ENCODE data around the gene SLC16A6.

The SLC16A6 gene

DNA sequence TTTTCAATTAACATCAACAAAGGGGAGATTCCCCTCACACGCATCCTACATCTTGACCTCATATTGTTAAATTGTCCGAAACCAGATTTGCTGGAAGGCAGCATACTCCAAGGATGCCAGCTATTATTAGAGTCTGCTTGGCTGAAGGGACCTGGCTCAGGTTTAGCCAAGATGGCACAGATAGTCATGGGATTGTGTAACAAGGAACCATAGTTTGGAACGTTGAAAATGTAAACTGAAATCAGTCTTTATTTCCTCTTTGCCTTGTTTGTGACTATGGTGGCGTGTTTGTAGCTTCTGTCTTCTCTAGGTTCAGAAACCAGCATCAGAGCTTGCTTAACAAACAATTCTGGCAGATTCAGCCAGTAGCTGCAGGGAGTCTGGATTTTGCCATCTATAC lies 6.3 kb upstream of the SLC16A6 start:
- H3K36me3 ChIP-seq (ENCODE audit: control insufficient read depth, insufficient read depth, low read length): no peaks in the 10 kb centered on the region
- H3K27ac ChIP-seq (ENCODE audit: low read depth, low read length): no peak overlapping the region
- no peak overlapping the region for H3K9ac ChIP-seq (ENCODE audit: low read depth, low read length)
- H3K4me1 ChIP-seq (ENCODE audit: control insufficient read depth, insufficient read depth, low read length): peaks cover 54% of the 10 kb centered on the region
- peaks cover 14% of the 10 kb centered on the region for H3K27me3 ChIP-seq (ENCODE audit: control insufficient read depth, insufficient read depth, low read length)
- H3K4me3 ChIP-seq (ENCODE audit: low read depth, low read length): no peak overlapping the region
- H3K9me3 ChIP-seq (ENCODE audit: control insufficient read depth, insufficient read depth, low read length): no peaks in the 10 kb centered on the region

DNA sequence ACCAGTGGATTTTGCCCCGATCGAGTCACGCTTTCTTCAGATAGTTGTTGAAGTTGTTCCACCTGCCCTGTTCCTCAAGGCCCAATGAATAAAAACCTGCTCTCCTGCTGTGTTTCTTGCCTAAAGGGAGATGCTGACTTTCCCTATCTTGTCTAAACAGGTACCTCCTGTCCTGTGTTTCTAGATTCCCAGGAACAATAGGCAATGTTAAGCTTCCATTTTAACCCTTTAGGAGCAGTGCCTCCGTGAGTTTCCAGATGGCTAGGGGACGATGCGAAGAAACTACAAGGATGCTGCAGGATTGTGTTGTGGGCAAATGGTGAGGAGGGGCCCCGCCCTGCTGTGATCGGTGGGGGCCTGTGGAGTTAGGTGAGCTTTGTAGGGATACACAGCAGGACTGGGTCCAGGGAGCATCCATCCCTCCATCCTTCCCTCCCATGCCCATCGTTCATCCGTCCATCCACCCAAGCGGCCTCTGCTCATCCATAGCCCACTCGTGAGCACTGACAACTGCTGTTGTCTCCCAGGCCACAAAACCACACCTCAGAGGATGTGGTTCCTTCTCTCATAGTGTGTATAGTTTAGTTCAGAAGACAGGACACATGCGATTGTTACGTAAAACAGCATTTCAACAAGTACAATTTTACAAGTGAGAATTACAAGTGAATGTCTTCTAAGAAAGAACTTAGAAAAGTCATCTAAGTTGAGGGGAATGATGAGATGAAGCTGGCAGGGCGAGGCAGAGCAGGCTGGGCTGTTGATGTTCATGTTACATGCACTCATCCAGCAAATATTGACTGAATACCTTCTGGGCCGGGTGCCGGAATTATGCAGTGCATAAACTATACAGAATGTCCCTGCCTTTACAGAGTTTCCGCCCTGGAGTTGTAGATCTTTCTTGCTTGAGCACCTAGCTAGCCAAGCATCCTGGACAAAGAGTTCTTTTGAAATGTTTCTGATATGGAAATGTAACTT lies 5.6 kb upstream of the SLC16A6 start:
- no peak overlapping the region for H3K4me3 ChIP-seq (ENCODE audit: low read depth, low read length)
- H3K9ac ChIP-seq (ENCODE audit: low read depth, low read length): no peak overlapping the region
- H3K4me1 ChIP-seq (ENCODE audit: control insufficient read depth, insufficient read depth, low read length): peaks cover 48% of the 10 kb centered on the region
- peaks cover 14% of the 10 kb centered on the region for H3K27me3 ChIP-seq (ENCODE audit: control insufficient read depth, insufficient read depth, low read length)
- no peaks in the 10 kb centered on the region for H3K9me3 ChIP-seq (ENCODE audit: control insufficient read depth, insufficient read depth, low read length)
- H3K27ac ChIP-seq (ENCODE audit: low read depth, low read length): no peak overlapping the region
- H3K36me3 ChIP-seq (ENCODE audit: control insufficient read depth, insufficient read depth, low read length): no peaks in the 10 kb centered on the region

DNA sequence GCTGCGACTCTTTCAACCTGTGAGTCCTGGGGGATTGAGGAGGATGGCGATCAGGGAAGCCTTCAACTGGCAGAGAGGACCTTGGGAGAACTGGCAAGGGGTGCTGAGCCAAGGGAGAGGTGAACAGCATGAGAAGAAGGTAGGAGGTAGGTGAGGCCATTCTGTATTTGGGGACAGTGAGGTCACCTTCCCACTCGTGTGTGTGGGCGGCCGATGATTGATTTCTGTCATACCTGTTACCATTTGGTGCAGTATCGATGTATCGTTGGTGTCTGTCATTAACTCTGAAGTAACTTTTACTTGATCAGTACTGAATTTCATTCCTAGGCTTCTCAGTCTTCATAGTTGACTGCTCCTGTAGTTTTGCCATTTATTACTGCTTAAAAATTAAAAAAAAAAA lies 4.2 kb upstream of the SLC16A6 start:
- no peak overlapping the region for H3K4me3 ChIP-seq (ENCODE audit: low read depth, low read length)
- no peaks in the 10 kb centered on the region for H3K9me3 ChIP-seq (ENCODE audit: control insufficient read depth, insufficient read depth, low read length)
- peaks cover 45% of the 10 kb centered on the region for H3K4me1 ChIP-seq (ENCODE audit: control insufficient read depth, insufficient read depth, low read length)
- no peaks in the 10 kb centered on the region for H3K36me3 ChIP-seq (ENCODE audit: control insufficient read depth, insufficient read depth, low read length)
- peaks cover 23% of the 10 kb centered on the region for H3K27me3 ChIP-seq (ENCODE audit: control insufficient read depth, insufficient read depth, low read length)
- H3K27ac ChIP-seq (ENCODE audit: low read depth, low read length): no peak overlapping the region
- no peak overlapping the region for H3K9ac ChIP-seq (ENCODE audit: low read depth, low read length)

DNA sequence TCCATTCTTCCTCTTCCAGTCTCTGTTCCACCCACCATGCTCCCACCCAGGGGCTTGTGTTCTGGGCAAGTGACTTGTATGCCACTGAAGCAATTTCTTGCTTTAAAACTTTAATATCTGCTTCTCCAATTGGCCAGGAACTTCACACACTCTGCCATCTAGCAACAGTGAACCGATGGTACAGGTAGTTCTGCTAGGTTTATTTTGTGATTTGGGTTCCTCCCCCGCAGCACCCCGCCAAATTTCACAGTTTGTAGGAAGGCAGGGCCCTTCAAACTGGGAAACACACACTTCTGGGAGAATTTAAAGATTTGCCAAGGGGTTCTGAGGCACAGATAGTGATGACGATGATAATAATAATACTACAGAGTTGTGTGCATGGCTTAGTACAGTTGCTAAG lies 3.7 kb upstream of the SLC16A6 start:
- Histone ChIP-seq H3K9me3 (ENCODE audit: control insufficient read depth, insufficient read depth, low read length) (no peaks in the 10 kb centered on the region), H3K9ac (ENCODE audit: low read depth, low read length) (no peak overlapping the region), H3K36me3 (ENCODE audit: control insufficient read depth, insufficient read depth, low read length) (no peaks in the 10 kb centered on the region), H3K27ac (ENCODE audit: low read depth, low read length) (peak overlapping the region; percentile 78), H3K4me3 (ENCODE audit: low read depth, low read length) (0 out of 2 replicates have a peak overlapping the region, but pooled peaks have one; percentile 10), H3K27me3 (ENCODE audit: control insufficient read depth, insufficient read depth, low read length) (peaks cover 27% of the 10 kb centered on the region), H3K4me1 (ENCODE audit: control insufficient read depth, insufficient read depth, low read length) (peaks cover 49% of the 10 kb centered on the region)

DNA sequence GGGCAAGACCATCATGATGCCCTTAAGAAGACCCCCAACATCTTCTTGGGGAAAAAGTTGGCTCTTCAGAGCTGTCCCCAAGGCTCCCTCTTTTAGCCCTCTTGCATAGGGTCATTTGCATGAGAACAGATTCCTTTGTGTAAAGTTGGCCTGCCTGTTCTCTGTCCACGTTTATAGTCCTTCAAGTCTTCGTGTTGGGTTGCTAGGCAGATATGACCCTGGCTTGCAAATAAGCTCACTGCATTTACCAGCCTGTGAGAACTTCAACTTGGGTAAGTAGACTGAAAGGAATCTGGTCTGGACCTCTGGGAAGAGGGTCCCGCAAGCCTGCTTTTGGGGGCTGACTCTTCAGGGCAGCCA lies 3.2 kb upstream of the SLC16A6 start:
- H3K9me3 ChIP-seq (ENCODE audit: control insufficient read depth, insufficient read depth, low read length): no peaks in the 10 kb centered on the region
- H3K36me3 ChIP-seq (ENCODE audit: control insufficient read depth, insufficient read depth, low read length): no peaks in the 10 kb centered on the region
- H3K4me1 ChIP-seq (ENCODE audit: control insufficient read depth, insufficient read depth, low read length): peaks cover 54% of the 10 kb centered on the region
- H3K27ac ChIP-seq (ENCODE audit: low read depth, low read length): peak overlapping the region; percentile 78
- H3K9ac ChIP-seq (ENCODE audit: low read depth, low read length): 0 out of 2 replicates have a peak overlapping the region, but pooled peaks have one; percentile 28
- H3K27me3 ChIP-seq (ENCODE audit: control insufficient read depth, insufficient read depth, low read length): peaks cover 32% of the 10 kb centered on the region
- H3K4me3 ChIP-seq (ENCODE audit: low read depth, low read length): peak overlapping the region; percentile 10; the same call in 1 of the 2 replicates

DNA sequence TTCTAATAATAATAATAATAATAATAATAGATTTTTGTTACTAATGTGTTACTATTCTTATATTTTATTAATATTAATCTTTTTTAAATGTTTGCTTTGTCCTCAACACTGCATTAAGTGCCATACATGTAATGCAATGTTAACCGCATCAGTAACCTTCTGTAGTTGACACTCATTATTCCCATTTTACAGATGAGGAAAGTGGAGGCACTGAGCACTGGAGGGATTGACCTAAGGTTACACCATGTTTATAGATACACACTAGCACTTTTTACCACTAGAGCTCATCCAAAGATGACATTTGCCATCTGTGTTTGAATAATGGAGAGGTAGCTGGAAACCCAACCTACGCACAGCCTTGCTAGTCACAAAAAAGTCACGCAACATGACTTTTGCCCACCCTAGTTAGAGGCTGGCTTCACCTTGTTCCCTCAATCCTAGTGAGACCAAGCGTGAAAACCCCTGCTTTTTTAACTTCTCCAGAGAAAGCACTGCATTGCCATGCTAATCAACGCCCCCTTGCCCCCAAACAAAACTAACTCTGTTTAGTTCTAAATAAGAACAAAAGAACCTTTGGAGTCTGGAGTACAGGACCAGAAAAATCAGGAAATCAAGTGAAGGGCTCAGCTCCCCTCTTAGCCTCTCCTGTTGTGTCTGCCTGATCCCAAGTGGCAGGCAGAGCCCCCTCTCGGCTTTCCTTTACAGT lies 2.7 kb upstream of the SLC16A6 start:
- Histone ChIP-seq H3K36me3 (ENCODE audit: control insufficient read depth, insufficient read depth, low read length) (no peaks in the 10 kb centered on the region), H3K27ac (ENCODE audit: low read depth, low read length) (peak overlapping the region; percentile 78), H3K9me3 (ENCODE audit: control insufficient read depth, insufficient read depth, low read length) (no peaks in the 10 kb centered on the region), H3K9ac (ENCODE audit: low read depth, low read length) (0 out of 2 replicates have a peak overlapping the region, but pooled peaks have one; percentile 28), H3K4me1 (ENCODE audit: control insufficient read depth, insufficient read depth, low read length) (peaks cover 59% of the 10 kb centered on the region), H3K27me3 (ENCODE audit: control insufficient read depth, insufficient read depth, low read length) (peaks cover 37% of the 10 kb centered on the region), H3K4me3 (ENCODE audit: low read depth, low read length) (peak overlapping the region; percentile 10; the same call in 1 of the 2 replicates)

DNA sequence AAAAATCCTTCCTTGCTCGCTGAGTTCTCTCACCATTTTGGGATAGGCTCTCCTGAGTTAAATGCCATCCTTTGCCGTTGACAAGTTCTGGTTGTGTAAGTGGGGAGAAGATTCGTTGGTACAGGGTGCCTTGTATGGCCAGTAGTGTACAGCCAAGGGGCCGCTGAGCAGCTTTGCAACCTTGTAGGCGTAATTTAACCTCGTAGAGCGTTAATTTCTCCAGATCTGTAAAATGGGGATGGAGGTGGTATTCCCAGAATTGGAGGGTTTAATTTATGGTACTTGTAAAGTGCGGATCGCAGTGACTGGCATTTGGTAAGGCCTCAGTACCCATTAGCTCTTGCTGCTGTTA lies 1.7 kb upstream of the SLC16A6 start:
- Histone ChIP-seq H3K27ac (ENCODE audit: low read depth, low read length) (peak overlapping the region; percentile 92), H3K27me3 (ENCODE audit: control insufficient read depth, insufficient read depth, low read length) (peaks cover 42% of the 10 kb centered on the region), H3K36me3 (ENCODE audit: control insufficient read depth, insufficient read depth, low read length) (no peaks in the 10 kb centered on the region), H3K4me1 (ENCODE audit: control insufficient read depth, insufficient read depth, low read length) (peaks cover 59% of the 10 kb centered on the region), H3K4me3 (ENCODE audit: low read depth, low read length) (peak overlapping the region; percentile 73), H3K9ac (ENCODE audit: low read depth, low read length) (0 out of 2 replicates have a peak overlapping the region, but pooled peaks have one; percentile 90), H3K9me3 (ENCODE audit: control insufficient read depth, insufficient read depth, low read length) (no peaks in the 10 kb centered on the region)

DNA sequence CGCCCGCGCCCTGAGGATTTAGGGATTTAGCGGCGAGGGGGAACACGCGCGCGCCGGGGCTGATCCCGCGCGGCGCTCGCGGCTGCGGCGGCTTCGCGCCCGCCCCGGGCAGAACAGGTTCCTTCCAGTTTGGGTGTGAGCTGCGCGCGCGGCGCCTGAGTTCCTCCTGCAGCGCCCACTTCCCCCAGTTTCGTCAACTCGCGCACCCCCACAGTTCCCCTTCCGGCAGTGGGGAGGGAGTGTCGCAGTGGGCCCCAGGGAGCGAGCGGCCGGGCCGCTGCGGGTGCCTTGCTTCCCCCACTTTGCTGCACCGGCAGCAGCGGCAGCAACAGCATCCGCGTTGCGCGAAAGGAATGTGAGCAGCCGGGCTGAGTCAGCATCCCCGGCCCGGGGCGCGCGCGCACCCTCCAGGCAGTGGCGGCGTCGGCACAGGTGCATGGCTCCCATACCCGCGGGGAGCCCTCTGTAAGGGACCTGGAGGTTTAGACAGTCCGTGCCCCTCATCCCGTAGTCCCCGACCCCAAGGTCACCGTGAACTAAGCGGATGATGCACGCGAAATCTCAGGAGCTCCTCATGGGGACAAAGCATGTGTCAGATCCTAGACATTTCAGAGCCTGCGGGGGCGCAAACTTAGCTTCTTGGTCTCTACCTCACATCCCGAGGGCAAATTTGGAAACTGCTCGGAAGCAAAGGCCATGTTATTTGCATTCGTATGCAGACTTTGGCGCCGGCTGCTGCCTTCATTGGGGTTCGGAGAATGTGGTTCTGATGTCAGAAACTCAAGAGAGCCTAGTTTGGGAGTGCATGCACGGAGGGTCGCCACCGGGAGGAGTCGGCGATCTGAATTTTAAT lies 1.1 kb upstream of the SLC16A6 start:
- Histone ChIP-seq H3K36me3 (ENCODE audit: control insufficient read depth, insufficient read depth, low read length) (no peaks in the 10 kb centered on the region), H3K27me3 (ENCODE audit: control insufficient read depth, insufficient read depth, low read length) (peaks cover 42% of the 10 kb centered on the region), H3K9me3 (ENCODE audit: control insufficient read depth, insufficient read depth, low read length) (no peaks in the 10 kb centered on the region), H3K4me1 (ENCODE audit: control insufficient read depth, insufficient read depth, low read length) (peaks cover 57% of the 10 kb centered on the region), H3K27ac (ENCODE audit: low read depth, low read length) (peak overlapping the region; percentile 92), H3K4me3 (ENCODE audit: low read depth, low read length) (peak overlapping the region; percentile 73), H3K9ac (ENCODE audit: low read depth, low read length) (peak overlapping the region; percentile 90)

DNA sequence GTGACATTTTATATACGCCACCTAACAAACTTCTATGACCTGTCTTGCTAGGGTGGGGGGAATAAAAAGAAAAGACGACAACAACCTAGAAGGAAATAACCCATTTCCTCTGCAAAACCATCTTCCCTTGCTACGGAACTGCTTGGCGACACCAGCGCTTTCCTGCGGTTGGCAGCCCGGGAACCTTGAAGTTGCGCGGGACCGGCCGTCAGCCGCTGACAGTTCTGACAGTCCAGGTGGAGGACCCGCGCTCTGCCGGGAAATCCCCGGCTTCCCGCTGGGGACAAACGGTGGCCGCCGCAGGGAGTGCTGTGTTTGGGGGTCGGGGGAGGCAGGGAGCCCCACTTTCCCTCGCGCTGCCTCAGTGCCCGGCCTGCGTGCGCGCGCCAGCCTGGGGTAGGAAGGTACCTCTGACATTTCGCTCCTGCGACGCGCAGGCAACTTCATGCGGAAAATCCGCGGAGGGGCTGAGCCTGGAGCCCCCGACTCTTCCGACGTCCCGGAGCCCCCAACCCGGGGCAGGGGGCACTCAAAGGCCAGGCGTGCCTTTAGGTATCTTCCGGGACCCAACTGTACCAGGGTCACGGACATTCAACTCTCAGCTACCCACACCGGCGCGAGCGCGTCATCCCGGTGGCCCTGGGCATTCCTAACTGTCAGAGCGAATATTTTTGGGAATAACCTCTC lies 516 bp downstream of the SLC16A6 start:
- Histone ChIP-seq H3K4me1 (ENCODE audit: control insufficient read depth, insufficient read depth, low read length) (peaks cover 45% of the 10 kb centered on the region), H3K4me3 (ENCODE audit: low read depth, low read length) (peak overlapping the region; percentile 66), H3K27me3 (ENCODE audit: control insufficient read depth, insufficient read depth, low read length) (peaks cover 42% of the 10 kb centered on the region), H3K9me3 (ENCODE audit: control insufficient read depth, insufficient read depth, low read length) (no peaks in the 10 kb centered on the region), H3K27ac (ENCODE audit: low read depth, low read length) (no peak overlapping the region), H3K36me3 (ENCODE audit: control insufficient read depth, insufficient read depth, low read length) (no peaks in the 10 kb centered on the region), H3K9ac (ENCODE audit: low read depth, low read length) (no peak overlapping the region)

DNA sequence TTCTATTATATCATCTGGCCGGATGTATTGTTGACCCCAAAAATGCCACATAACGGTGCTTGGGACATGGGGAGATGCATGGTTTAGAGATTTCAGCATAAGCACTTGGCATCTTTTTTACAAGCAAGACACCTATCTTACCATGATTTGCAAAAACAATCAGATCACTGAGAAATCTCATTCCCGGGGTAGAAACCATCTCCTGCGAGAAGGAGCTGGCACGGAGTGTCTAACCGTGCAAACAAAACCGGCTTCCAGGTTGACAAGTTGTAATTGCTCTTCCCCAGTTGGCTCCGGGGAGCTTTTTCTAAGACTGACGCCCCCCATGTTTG lies 1.0 kb downstream of the SLC16A6 start:
- no peak overlapping the region for H3K9ac ChIP-seq (ENCODE audit: low read depth, low read length)

More for the DNA sequence above, 1.0 kb downstream of the SLC16A6 start:
- Histone ChIP-seq H3K9me3 (ENCODE audit: control insufficient read depth, insufficient read depth, low read length) (no peaks in the 10 kb centered on the region), H3K27me3 (ENCODE audit: control insufficient read depth, insufficient read depth, low read length) (peaks cover 42% of the 10 kb centered on the region), H3K36me3 (ENCODE audit: control insufficient read depth, insufficient read depth, low read length) (no peaks in the 10 kb centered on the region), H3K4me3 (ENCODE audit: low read depth, low read length) (peak overlapping the region; percentile 66), H3K4me1 (ENCODE audit: control insufficient read depth, insufficient read depth, low read length) (peaks cover 43% of the 10 kb centered on the region), H3K27ac (ENCODE audit: low read depth, low read length) (no peak overlapping the region)
